HCT116 (cell line): Measurements from ENCODE around the gene TMEM135. TPM values are rescaled to one million over a fixed set of nuclear protein-coding genes. Genes with fewer than 3 reads are reported as not detected.

Source experiments
- ATAC-seq: fragments of 200-7000 bp; cut with Tn5 transposase; 2 replicates; pipeline ENCODE4 v1.9.1; 2020; ENCODE audit warnings: mild to moderate bottlenecking, moderate library complexity
- BruUV-seq: library from RNA; stranded (reverse); fragments of 400-500 nt; replicated peaks from 2 replicates; lab custom pipeline; 2021; lab: Mats Ljungman, UMichigan
- CTCF ChIA-PET: fragments of 300-600 bp; sonication (Branson Sonifier 250); formaldehyde crosslinking; loops from one replicate; lab custom pipeline; 2021; ENCODE audit warnings: antibody characterized with exemption; lab: Charles Lee
- POLR2A ChIA-PET: fragments of 300-600, 350-600 bp; sonication (Branson Sonifier 250); formaldehyde crosslinking; loops from one replicate; lab custom pipeline; 2021; ENCODE audit warnings: antibody characterized with exemption; lab: Charles Lee
- RAD21 ChIA-PET, 2 experiments: fragments of 300-600 bp; sonication (Branson Sonifier 250); formaldehyde crosslinking; loops; one replicate each; lab custom pipeline; 2023; ENCODE audit warnings: low total read pairs in 2 of 2; ENCODE audit not compliant: uncharacterized antibody in 2 of 2, unreplicated experiment in 2 of 2, low non-redundant PET in 1 of 2; lab: Charles Lee
- DNase-seq: peaks from one replicate; pipeline ENCODE4 v3.0.0-alpha.2; 2010; ENCODE audit warnings: low read depth, low spot score
- H2AFZ ChIP-seq: fragments of 200-600 bp; shearing (Covaris generic), sonication (generic); 2 replicates; pipeline ENCODE4 v1.6.1; 2017; ENCODE audit warnings: low read depth, mixed run types, mixed read lengths, antibody characterized with exemption, low read length; ENCODE audit not compliant: poor library complexity, severe bottlenecking
- H3K27ac ChIP-seq: 2 replicates; pipeline ENCODE4 v1.5.1; 2012; ENCODE audit warnings: low read depth, low read length
- H3K27me3 ChIP-seq: fragments of 200-600 bp; sonication (generic); 2 replicates; pipeline ENCODE4 v1.6.1; 2016; ENCODE audit warnings: mixed run types, low read length, mixed read lengths; ENCODE audit not compliant: insufficient read depth
- H3K36me3 ChIP-seq, 2 experiments: fragments of 200-500 bp in 1 of 2; fragments of 200-600 bp in 1 of 2; sonication (Bioruptor generic) in 1 of 2; sonication (generic) in 1 of 2; 2 replicates each; pipeline versions ENCODE4 v1.5.1 to v1.6.1; 2014 to 2016; ENCODE audit warnings: low read length in 2 of 2, inconsistent platforms in 1 of 2, mixed read lengths in 1 of 2, mixed run types in 1 of 2; ENCODE audit not compliant: insufficient read depth in 2 of 2, control insufficient read depth in 1 of 2
- H3K4me1 ChIP-seq, 2 experiments: fragments of 200-600 bp in 1 of 2; sonication (generic) in 1 of 2; 2 replicates each; pipeline versions ENCODE4 v1.5.1 to v1.6.1; 2012 to 2017; ENCODE audit warnings: low read length in 2 of 2, inconsistent platforms in 1 of 2, mild to moderate bottlenecking in 1 of 2, mixed read lengths in 1 of 2, mixed run types in 1 of 2, moderate library complexity in 1 of 2; ENCODE audit not compliant: insufficient read depth in 2 of 2, control insufficient read depth in 1 of 2
- H3K4me2 ChIP-seq: fragments of 200-600 bp; sonication (generic); 2 replicates; pipeline ENCODE4 v1.6.1; 2017; ENCODE audit warnings: mixed run types, low read length, mixed read lengths
- H3K4me3 ChIP-seq, 2 experiments: fragments of 200-600 bp in 1 of 2; sonication (generic) in 1 of 2; replicated peaks in 1 of 2; 2 replicates each; pipeline ENCODE4 v1.5.1; 2011 to 2016; ENCODE audit warnings: low read length in 2 of 2, control low read depth in 1 of 2, low read depth in 1 of 2, mild to moderate bottlenecking in 1 of 2, mixed read lengths in 1 of 2, mixed run types in 1 of 2
- H3K79me2 ChIP-seq: fragments of 200-600 bp; sonication (generic); 2 replicates; pipeline ENCODE4 v1.6.1; 2017; ENCODE audit warnings: mild to moderate bottlenecking, mixed run types, low read length, moderate library complexity, mixed read lengths; ENCODE audit not compliant: insufficient read depth
- H3K9ac ChIP-seq: fragments of 200-600 bp; sonication (generic); 2 replicates; pipeline ENCODE4 v1.6.1; 2016; ENCODE audit warnings: low read length, mixed read lengths
- H3K9me2 ChIP-seq: fragments of 200-600 bp; sonication (generic), shearing (Covaris generic); 2 replicates; pipeline ENCODE4 v1.6.1; 2017; ENCODE audit warnings: mixed run types, mild to moderate bottlenecking, moderate library complexity; ENCODE audit not compliant: insufficient read depth
- H3K9me3 ChIP-seq, 2 experiments: fragments of 200-500 bp in 1 of 2; fragments of 200-600 bp in 1 of 2; sonication (Bioruptor generic) in 1 of 2; sonication (generic) in 1 of 2; 2 replicates each; pipeline ENCODE4 v1.6.1; 2014 to 2017; ENCODE audit warnings: low read length in 2 of 2, mixed read lengths in 2 of 2, inconsistent platforms in 1 of 2, low read depth in 1 of 2, mild to moderate bottlenecking in 1 of 2, mixed run types in 1 of 2, moderate library complexity in 1 of 2; ENCODE audit not compliant: control insufficient read depth in 1 of 2, insufficient read depth in 1 of 2
- H4K20me1 ChIP-seq: fragments of 200-600 bp; sonication (generic), shearing (Covaris generic); 2 replicates; pipeline ENCODE4 v1.6.1; 2017; ENCODE audit warnings: mixed run types, mild to moderate bottlenecking, moderate library complexity; ENCODE audit not compliant: insufficient read depth
- CEBPB ChIP-seq: IDR thresholded peaks from 2 replicates; pipeline ENCODE4 v1.6.1; 2012; ENCODE audit warnings: low read depth
- EGR1 ChIP-seq: IDR thresholded peaks from 2 replicates; pipeline ENCODE4 v1.6.1; 2012; ENCODE audit warnings: low read depth
- ELF1 ChIP-seq: IDR thresholded peaks from 2 replicates; pipeline ENCODE4 v1.6.1; 2012; ENCODE audit warnings: low read depth, borderline replicate concordance
- FOSL1 ChIP-seq: IDR thresholded peaks from 2 replicates; pipeline ENCODE4 v1.6.1; 2012; ENCODE audit warnings: low read depth
- POLR2A ChIP-seq: IDR thresholded peaks from 2 replicates; pipeline ENCODE4 v1.7.0; 2011; ENCODE audit warnings: borderline replicate concordance; ENCODE audit not compliant: insufficient read depth, insufficient read length; ENCODE audit errors: extremely low read depth
- POLR2AphosphoS5 ChIP-seq: IDR thresholded peaks from 2 replicates; pipeline ENCODE4 v1.6.1; 2011; ENCODE audit warnings: mild to moderate bottlenecking, low read depth, low read length, moderate library complexity
- RAD21 ChIP-seq: IDR thresholded peaks from 2 replicates; pipeline ENCODE4 v1.6.1; 2012; ENCODE audit warnings: low read depth, mild to moderate bottlenecking
- SIN3A ChIP-seq: IDR thresholded peaks from 2 replicates; pipeline ENCODE4 v1.6.1; 2012; ENCODE audit warnings: low read depth
- SP1 ChIP-seq: IDR thresholded peaks from 2 replicates; pipeline ENCODE4 v1.6.1; 2012; ENCODE audit warnings: low read depth
- TCF7L2 ChIP-seq: IDR thresholded peaks from 2 replicates; pipeline ENCODE4 v1.7.0; 2011; ENCODE audit warnings: borderline replicate concordance, inconsistent platforms; ENCODE audit not compliant: insufficient read depth, insufficient read length; ENCODE audit errors: extremely low read depth
- YY1 ChIP-seq: IDR thresholded peaks from 2 replicates; pipeline ENCODE4 v1.6.1; 2011; ENCODE audit warnings: low read length, low read depth, moderate library complexity, mild to moderate bottlenecking; ENCODE audit not compliant: insufficient replicate concordance; ENCODE audit errors: extremely low read depth
- ZFX ChIP-seq: fragments of 450-650 bp; IDR thresholded peaks from 2 replicates; pipeline ENCODE4 v1.6.1; 2017
- ZNF274 ChIP-seq: fragments of 200-500 bp; sonication (Bioruptor generic); IDR thresholded peaks from 2 replicates; pipeline ENCODE4 v1.6.1; 2014; ENCODE audit warnings: mild to moderate bottlenecking, low read depth, low read length, inconsistent platforms
- intact Hi-C: fragments of 100-400 bp; cut with micrococcal nuclease; formaldehyde crosslinking; loops from 2 replicates; pipeline ENCODE4 v1.10.0; 2022
- total RNA-seq: library from RNA; stranded (reverse); gene quantifications from one replicate; pipeline ENCODE4 v1.2.1, GENCODE V29; 2021; ENCODE audit not compliant: unreplicated experiment
- TF ChIP-seq, protein P1 (sequence below): IDR thresholded peaks from 2 replicates; pipeline ENCODE4 v1.6.1; 2011; ENCODE audit warnings: mild to moderate bottlenecking, low read length, moderate library complexity; ENCODE audit not compliant: insufficient replicate concordance; ENCODE audit errors: extremely low read depth
- TF ChIP-seq, protein P2 (sequence below): IDR thresholded peaks from 2 replicates; pipeline ENCODE4 v1.6.1; 2012
- TF ChIP-seq, protein P3 (sequence below): IDR thresholded peaks from 2 replicates; pipeline ENCODE4 v1.6.1; 2012
- TF ChIP-seq, protein P4 (sequence below), 3 experiments: fragments of 200-600 bp in 1 of 3; sonication (generic) in 1 of 3; IDR thresholded peaks in 2 of 3; conservative IDR thresholded peaks in 1 of 3; 2 replicates each; pipeline ENCODE4 v1.5.1; 2012 to 2017; ENCODE audit warnings: low read depth in 2 of 3, low read length in 2 of 3, antibody characterized with exemption in 1 of 3, borderline replicate concordance in 1 of 3, control low read depth in 1 of 3, mild to moderate bottlenecking in 1 of 3, mixed read lengths in 1 of 3, mixed run types in 1 of 3, moderate library complexity in 1 of 3; ENCODE audit not compliant: insufficient read depth in 1 of 3

The TMEM135 gene
- total RNA-seq, 1 experiment from 2014 or later, result 50.6 TPM

DNA sequence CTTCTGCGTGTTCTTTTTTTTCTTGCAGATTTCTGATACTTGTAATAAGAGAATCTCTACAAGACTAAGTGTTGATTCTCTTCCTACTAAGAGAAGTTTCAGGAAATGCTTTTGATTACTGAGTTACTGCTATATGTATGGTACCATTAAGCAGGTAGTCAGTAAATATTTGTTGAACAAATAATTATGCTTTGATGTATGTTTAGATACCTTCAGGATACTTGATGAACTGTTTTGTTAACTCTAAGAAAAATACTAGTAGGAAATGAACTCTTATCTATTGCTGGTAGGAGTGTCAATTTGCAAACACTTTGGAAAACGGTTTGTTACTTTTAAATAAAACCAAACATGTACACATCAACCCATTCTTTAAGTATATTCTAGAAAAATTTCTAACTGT lies 90.6 kb downstream of the TMEM135 start:
- no TSS peak for BruUV-seq
- ChIA-PET CTCF (no interaction called here), RAD21 (no interaction called here)

DNA sequence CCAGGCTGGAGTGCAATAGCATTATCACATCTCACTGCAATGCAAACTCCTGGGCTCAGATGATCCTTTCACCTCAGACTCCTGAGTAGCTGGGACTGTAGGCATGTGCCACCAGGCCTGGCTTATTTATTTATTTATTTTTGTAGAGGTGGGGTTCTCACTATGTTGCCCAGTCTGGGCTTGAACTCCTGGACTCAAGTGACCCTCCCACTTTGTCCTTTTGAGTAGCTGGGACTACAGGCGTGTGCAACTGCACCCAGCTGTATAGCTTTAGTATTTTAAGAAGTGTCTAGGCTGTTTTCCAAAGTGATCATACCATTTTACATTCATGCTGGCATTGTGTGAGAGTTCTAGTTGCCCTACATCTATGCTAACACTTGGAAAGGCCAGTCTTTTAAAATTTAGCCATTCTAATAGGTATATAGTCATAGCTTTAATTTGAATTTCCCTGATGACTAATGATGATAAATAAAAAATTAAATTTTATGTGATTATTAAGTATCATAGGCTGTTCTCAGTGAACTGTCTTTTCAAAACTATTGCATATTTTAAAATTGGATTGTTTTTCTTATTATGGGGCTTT lies 96.9 kb downstream of the TMEM135 start:
- ChIA-PET RAD21 (no interaction called here), POLR2A (no interaction called here)
- Histone ChIP-seq H3K4me2 (no peak overlapping the region), H3K9me3 (no peaks in the 10 kb centered on the region), H3K79me2 (peaks cover 11% of the 10 kb centered on the region; the same call in 1 of the 2 replicates)
- no peak for ATAC-seq
- intact Hi-C loops, result no loop called here
- TF ChIP-seq SIN3A (no peak), ELF1 (no peak), TCF7L2 (no peak), RAD21 (no peak), FOSL1 (no peak), CEBPB (no peak), ZFX (no peak), POLR2AphosphoS5 (no peak), EGR1 (no peak), POLR2A (no peak), ZNF274 (no peak), YY1 (no peak)
- TF ChIP-seq, protein P1, sequence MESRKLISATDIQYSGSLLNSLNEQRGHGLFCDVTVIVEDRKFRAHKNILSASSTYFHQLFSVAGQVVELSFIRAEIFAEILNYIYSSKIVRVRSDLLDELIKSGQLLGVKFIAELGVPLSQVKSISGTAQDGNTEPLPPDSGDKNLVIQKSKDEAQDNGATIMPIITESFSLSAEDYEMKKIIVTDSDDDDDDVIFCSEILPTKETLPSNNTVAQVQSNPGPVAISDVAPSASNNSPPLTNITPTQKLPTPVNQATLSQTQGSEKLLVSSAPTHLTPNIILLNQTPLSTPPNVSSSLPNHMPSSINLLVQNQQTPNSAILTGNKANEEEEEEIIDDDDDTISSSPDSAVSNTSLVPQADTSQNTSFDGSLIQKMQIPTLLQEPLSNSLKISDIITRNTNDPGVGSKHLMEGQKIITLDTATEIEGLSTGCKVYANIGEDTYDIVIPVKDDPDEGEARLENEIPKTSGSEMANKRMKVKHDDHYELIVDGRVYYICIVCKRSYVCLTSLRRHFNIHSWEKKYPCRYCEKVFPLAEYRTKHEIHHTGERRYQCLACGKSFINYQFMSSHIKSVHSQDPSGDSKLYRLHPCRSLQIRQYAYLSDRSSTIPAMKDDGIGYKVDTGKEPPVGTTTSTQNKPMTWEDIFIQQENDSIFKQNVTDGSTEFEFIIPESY, result no peak
- TF ChIP-seq, protein P2, sequence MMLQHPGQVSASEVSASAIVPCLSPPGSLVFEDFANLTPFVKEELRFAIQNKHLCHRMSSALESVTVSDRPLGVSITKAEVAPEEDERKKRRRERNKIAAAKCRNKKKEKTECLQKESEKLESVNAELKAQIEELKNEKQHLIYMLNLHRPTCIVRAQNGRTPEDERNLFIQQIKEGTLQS, result no peak
- TF ChIP-seq, protein P3, sequence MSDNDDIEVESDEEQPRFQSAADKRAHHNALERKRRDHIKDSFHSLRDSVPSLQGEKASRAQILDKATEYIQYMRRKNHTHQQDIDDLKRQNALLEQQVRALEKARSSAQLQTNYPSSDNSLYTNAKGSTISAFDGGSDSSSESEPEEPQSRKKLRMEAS, result no peak
- TF ChIP-seq, protein P4, sequence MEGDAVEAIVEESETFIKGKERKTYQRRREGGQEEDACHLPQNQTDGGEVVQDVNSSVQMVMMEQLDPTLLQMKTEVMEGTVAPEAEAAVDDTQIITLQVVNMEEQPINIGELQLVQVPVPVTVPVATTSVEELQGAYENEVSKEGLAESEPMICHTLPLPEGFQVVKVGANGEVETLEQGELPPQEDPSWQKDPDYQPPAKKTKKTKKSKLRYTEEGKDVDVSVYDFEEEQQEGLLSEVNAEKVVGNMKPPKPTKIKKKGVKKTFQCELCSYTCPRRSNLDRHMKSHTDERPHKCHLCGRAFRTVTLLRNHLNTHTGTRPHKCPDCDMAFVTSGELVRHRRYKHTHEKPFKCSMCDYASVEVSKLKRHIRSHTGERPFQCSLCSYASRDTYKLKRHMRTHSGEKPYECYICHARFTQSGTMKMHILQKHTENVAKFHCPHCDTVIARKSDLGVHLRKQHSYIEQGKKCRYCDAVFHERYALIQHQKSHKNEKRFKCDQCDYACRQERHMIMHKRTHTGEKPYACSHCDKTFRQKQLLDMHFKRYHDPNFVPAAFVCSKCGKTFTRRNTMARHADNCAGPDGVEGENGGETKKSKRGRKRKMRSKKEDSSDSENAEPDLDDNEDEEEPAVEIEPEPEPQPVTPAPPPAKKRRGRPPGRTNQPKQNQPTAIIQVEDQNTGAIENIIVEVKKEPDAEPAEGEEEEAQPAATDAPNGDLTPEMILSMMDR (IDR thresholded peaks at IDR 0.05 in 2 of 3, conservative IDR thresholded peaks at IDR 0.05 in 1 of 3; ENCODE audit: borderline replicate concordance in 1 of 3, insufficient read depth in 1 of 3, low read depth in 2 of 3, low read length in 2 of 3), result no peak
- TF ChIP-seq, all 23 proteins: peak for 0
- no peak overlapping the region for H3K9ac ChIP-seq
- H3K9me2 ChIP-seq, result no peaks in the 10 kb centered on the region
- H3K27me3 ChIP-seq, result no peaks in the 10 kb centered on the region
- CTCF ChIA-PET, result no interaction called here
- H3K4me1 ChIP-seq, result no peaks in the 10 kb centered on the region
- no peaks in the 10 kb centered on the region for H3K36me3 ChIP-seq
- no peak overlapping the region for H3K4me3 ChIP-seq
- no TSS peak for BruUV-seq
- no peak for DNase-seq
- no peak overlapping the region for H2AFZ ChIP-seq
- H3K27ac ChIP-seq, result no peak overlapping the region
- H4K20me1 ChIP-seq, result 0 out of 2 replicates have a peak, but pooled peaks cover 4% of the 10 kb centered on the region

More for the DNA sequence above, 90.6 kb downstream of the TMEM135 start:
- Histone ChIP-seq H2AFZ (no peak overlapping the region), H3K9me2 (no peaks in the 10 kb centered on the region), H4K20me1 (no peaks in the 10 kb centered on the region), H3K27ac (no peak overlapping the region), H3K79me2 (0 out of 2 replicates have a peak, but pooled peaks cover 3% of the 10 kb centered on the region), H3K9me3 (no peaks in the 10 kb centered on the region), H3K4me3 (no peak overlapping the region), H3K9ac (no peak overlapping the region), H3K36me3 (no peaks in the 10 kb centered on the region), H3K4me1 (no peaks in the 10 kb centered on the region), H3K4me2 (no peak overlapping the region), H3K27me3 (no peaks in the 10 kb centered on the region)
- DNase-seq, result no peak
- ATAC-seq, result no peak
- POLR2A ChIA-PET, result no interaction called here
- intact Hi-C loops, result no loop called here
- TF ChIP-seq SP1 (no peak), POLR2A (no peak), POLR2AphosphoS5 (no peak)
